HepG2 (cell line): Measurements from ENCODE around the gene LLGL2. TPM values are rescaled to one million over a fixed set of nuclear protein-coding genes. Genes with fewer than 3 reads are reported as not detected.

Experiments
- CBFB ChIP-seq: sonication (generic); formaldehyde crosslinking; IDR thresholded peaks from 2 replicates; pipeline ENCODE4 v1.4.0; 2020; ENCODE audit warnings: missing genetic modification reagents
- ELF4 ChIP-seq: sonication (generic); formaldehyde crosslinking; IDR thresholded peaks from 2 replicates; pipeline ENCODE4 v1.5.0; 2020; ENCODE audit warnings: missing genetic modification reagents, mild to moderate bottlenecking, moderate library complexity, borderline replicate concordance
- HMG20B ChIP-seq: conservative IDR thresholded peaks from 2 replicates; pipeline ENCODE4 v1.6.1; 2016; ENCODE audit warnings: missing genetic modification reagents, missing compliant biosample characterization
- HNF4G ChIP-seq, 2 experiments: sonication (generic) in 1 of 2; formaldehyde crosslinking in 1 of 2; IDR thresholded peaks; 2 replicates each; pipeline versions ENCODE4 v1.4.0 to v1.6.1; 2011 to 2020; ENCODE audit warnings: borderline replicate concordance in 2 of 2, low read depth in 2 of 2, mild to moderate bottlenecking in 2 of 2, low read length in 1 of 2, missing genetic modification reagents in 1 of 2, moderate library complexity in 1 of 2
- KLF6 ChIP-seq: IDR thresholded peaks from 2 replicates; pipeline ENCODE4 v1.8.0; 2016; ENCODE audit warnings: missing biosample characterization, missing genetic modification reagents
- MBD4 ChIP-seq: IDR thresholded peaks from 2 replicates; pipeline ENCODE4 v1.6.1; 2012; ENCODE audit warnings: low read length, inconsistent platforms, borderline replicate concordance
- MED13 ChIP-seq: sonication (generic); formaldehyde crosslinking; IDR thresholded peaks from 2 replicates; pipeline ENCODE4 v1.5.0; 2020; ENCODE audit warnings: missing genetic modification reagents
- MLLT10 ChIP-seq: sonication (generic); formaldehyde crosslinking; IDR thresholded peaks from 2 replicates; pipeline ENCODE4 v1.4.0; 2020; ENCODE audit warnings: missing genetic modification reagents
- SALL2 ChIP-seq: sonication (generic); formaldehyde crosslinking; IDR thresholded peaks from 2 replicates; pipeline ENCODE4 v1.8.1; 2023; ENCODE audit warnings: mild to moderate bottlenecking, missing genetic modification reagents, inconsistent platforms
- TBP ChIP-seq: sonication (generic); formaldehyde crosslinking; IDR thresholded peaks from 2 replicates; pipeline ENCODE4 v1.5.0; 2020; ENCODE audit warnings: missing genetic modification reagents
- TCF12 ChIP-seq, 2 experiments: fragments of 450-650 bp in 1 of 2; sonication (generic) in 1 of 2; formaldehyde crosslinking in 1 of 2; IDR thresholded peaks; 2 replicates each; pipeline versions ENCODE4 v1.6.1 to v1.8.0; 2017 to 2022; ENCODE audit warnings: antibody characterized with exemption in 1 of 2, mild to moderate bottlenecking in 1 of 2, missing genetic modification reagents in 1 of 2, moderate library complexity in 1 of 2
- TFAP4 ChIP-seq: sonication (generic); IDR thresholded peaks from 2 replicates; pipeline ENCODE4 v1.6.1; 2016; ENCODE audit warnings: low read depth, borderline replicate concordance
- TFE3 ChIP-seq: IDR thresholded peaks from 2 replicates; pipeline ENCODE4 v1.6.1; 2016
- ZMYM2 ChIP-seq: sonication (generic); formaldehyde crosslinking; IDR thresholded peaks from 2 replicates; pipeline ENCODE4 v1.8.0; 2022; ENCODE audit warnings: mild to moderate bottlenecking, missing genetic modification reagents
- ZNF574 ChIP-seq: sonication (generic); formaldehyde crosslinking; IDR thresholded peaks from 2 replicates; pipeline ENCODE4 v1.4.0; 2020; ENCODE audit warnings: missing genetic modification reagents
- polyA plus RNA-seq, 8 experiments: library from polyadenylated mRNA; depleted of rRNA in 3 of 8; stranded (reverse) in 7 of 8; unstranded in 1 of 8; fragments of >200 nt; fragmentation: Illumina TruSeq in 4 of 8; extraction: Trizol in 4 of 8; gene quantifications; 2 replicates each; pipeline versions ENCODE4 v1.2.1 to v1.2.3, GENCODE V29; 2011 to 2016; ENCODE audit warnings: low read depth in 4 of 8, missing spikeins in 1 of 8, mixed read lengths in 1 of 8; ENCODE audit not compliant: insufficient read depth in 1 of 8
- total RNA-seq, 5 experiments: library from RNA; depleted of rRNA; stranded (reverse); fragments of >200 nt; fragmentation: Illumina TruSeq; extraction: Trizol; gene quantifications; 2 replicates each; pipeline ENCODE4 v1.2.3, GENCODE V29; 2016; ENCODE audit warnings: low read depth in 1 of 5

LLGL2 gene
- total and polyA plus RNA-seq, 2 of the 13 experiments (the other 11 are each of a cell fraction or from before 2014, with no cell fraction given), result 83.0 to 86.7 TPM

GRCh38 chr17:75524970-75525805 lies at the start of gene LLGL2 (continued):
- TF ChIP-seq HNF4G (IDR thresholded peaks at IDR 0.05; ENCODE audit: borderline replicate concordance, low read depth, low read length) (no peak), HNF4G (CRISPR knock-in tag; IDR thresholded peaks at IDR 0.05; ENCODE audit: borderline replicate concordance, low read depth) (peak; percentile 24; the same call in 1 of the 2 replicates), ZNF574 (peak; percentile 87), CBFB (CRISPR knock-in tag) (peak; percentile 64; the same call in 1 of the 2 replicates), SALL2 (peak; percentile 67), MED13 (peak; percentile 74), HMG20B (CRISPR knock-in tag) (no peak), MLLT10 (no peak), TBP (CRISPR knock-in tag) (no peak), MBD4 (no peak), KLF6 (CRISPR knock-in tag) (0 out of 2 replicates have a peak, but pooled peaks have one; percentile 33), TCF12 (IDR thresholded peaks at IDR 0.05) (no peak), TCF12 (CRISPR knock-in tag; IDR thresholded peaks at IDR 0.05) (no peak), TFAP4 (peak; percentile 42; the same call in 1 of the 2 replicates), ZMYM2 (CRISPR knock-in tag) (no peak), TFE3 (no peak), ELF4 (CRISPR knock-in tag) (no peak)
